HG03159 (cell line): ENCODE data around the gene POM121L2.
"Not testable (repeated sequence)": the region's sequence is repeated elsewhere in the genome, so short reads cannot be mapped to it uniquely, and the experiment has no call there.

Experiments
- ATAC-seq: cut with Tn5 transposase; IDR thresholded peaks from one replicate; pipeline ENCODE4 v1.9.1; 2021; ENCODE audit warnings: mild to moderate bottlenecking, moderate library complexity; ENCODE audit not compliant: unreplicated experiment

POM121L2 gene

DNA sequence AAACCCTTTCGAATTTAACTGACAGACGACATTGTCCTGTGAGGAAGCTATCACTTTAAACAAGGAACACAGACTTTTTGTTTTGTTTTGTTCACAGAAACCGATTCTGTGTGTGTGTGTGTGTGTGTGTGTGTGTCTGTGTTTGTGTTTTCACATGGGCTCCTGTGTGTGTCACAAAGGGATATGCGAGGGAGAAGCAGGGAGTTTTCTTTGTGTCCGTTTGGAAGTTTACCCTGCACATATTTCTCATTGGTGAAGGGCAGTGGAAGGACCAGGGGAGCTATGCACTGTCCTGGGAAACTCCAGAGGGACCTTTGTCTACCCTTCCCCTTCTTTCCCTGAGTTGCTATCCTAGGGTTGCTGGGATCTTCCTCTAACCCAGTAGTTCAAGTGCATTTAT lies 17.7 kb downstream of the POM121L2 start:
- no peak for ATAC-seq

DNA sequence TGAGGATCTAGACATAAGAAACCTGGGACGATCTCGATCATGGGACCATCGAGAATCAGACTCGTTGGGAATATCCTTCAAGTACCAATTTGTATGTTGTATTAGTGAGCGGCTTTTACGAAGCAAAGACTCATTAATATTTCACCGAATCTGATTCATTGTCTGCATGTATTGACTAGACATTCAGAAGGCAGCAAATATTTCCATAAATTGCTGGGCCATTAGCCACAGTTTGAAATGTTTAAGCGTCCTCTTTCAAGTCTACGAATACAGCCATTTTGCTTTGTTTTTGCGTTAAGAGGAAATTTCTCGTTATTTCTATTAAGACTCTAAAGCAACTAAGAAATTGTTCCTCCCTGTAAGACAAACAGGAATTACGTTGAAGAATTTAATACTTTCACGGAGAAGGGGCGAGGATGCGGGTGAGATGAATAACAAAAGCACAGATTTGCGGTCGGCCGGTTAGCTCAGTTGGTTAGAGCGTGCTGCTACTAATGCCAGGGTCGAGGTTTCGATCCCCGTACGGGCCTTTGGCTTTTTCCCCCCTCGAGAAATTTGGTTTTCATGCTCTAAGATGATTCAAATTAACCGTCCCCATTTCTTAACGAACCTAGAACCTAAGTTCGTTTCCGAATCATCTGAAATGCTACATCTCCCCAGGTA lies 18.5 kb downstream of the POM121L2 start:
- no peak for ATAC-seq

DNA sequence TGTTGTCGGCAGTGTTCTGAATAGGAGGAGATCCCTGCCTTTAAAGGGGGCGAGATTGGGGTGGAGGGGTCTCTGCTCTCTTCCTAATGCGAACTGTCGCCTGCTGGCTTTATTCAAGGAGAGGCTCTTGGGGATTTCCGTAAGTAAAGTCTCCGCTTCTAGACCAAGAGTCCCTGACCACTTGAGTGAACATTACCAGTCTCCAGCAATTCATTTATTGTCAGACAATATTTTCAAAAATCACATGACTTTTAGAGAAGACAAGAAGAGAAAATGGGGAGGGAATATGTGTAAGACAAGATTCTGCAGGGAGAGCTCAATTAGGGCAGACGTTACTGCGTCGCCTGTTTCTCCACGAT lies 21.2 kb downstream of the POM121L2 start:
- ATAC-seq = no peak

DNA sequence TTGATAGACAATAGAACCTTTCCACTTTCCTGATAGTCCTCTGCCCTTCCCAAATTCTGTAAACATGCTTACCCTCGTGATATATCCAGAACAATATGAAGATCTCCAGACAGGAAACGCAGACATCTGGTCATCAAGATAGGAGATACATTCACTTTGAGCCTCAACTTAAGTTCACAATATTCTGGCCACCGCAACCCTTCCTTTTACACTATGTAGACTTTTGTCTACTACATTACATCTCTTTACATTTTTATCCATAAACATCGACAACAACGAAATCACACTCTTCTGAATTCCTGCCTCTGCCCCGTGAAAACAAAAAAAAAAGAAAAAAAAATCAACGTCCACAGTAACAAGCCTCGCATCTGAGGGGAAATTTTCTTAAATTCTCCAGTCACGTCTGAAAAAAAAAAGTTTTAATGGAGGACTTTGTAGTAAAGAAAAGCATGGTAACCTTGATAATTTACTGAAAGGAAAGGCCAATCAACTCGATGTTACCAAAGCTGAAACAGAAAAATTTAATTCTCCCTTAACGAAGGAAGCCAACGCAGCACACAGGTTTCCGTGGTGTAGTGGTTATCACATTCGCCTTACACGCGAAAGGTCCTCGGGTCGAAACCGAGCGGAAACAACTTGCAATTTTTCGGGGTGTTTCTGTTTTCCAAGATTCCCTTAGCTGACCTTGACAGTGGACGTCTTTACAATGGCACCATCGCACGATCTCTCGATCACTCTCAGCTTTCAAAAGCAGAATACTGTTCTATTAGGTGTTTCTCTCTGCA lies 21.8 kb downstream of the POM121L2 start:
- ATAC-seq = no peak

DNA sequence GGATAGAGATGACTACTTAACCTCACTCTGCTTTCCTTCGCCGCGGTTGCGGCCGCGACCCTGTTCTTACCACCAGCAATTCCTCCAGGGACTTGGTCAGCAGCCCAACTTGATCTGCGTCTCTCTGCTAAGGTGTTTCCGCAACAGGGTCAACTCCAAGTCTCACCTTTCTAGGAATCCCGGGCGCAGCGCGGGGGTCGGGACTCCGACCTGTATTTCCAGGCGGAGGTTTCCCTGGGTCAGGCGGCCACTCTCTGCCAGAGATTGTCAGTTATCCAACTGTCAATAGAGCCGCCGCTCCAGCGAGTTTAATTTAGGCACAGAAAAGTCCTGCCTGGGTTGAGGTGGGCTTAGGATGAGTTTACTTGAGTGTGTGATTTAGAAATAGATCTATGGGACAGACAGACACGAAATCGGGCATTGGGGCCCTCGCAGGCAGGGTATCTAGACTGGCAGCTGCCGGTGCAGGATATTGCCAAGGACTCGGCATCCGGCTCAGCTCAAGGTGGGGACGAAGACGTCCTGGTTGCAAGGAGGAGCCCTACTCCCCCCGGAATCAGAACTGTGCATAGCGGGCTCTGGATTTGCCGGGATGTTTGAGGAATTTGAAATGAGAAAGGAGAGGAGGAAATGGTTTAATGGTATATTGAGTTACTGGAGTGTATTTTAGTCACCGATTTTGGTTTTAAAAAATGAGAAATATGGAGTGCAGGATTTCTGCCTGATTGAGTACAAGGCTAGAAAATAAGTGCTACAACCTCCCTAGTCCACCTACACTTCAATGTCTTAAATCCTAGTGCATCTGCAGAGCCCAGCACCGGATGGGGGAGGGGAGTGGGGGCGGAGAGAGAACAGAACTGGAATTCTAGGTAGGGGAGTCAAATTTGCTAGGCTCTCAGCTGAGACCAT lies 23.7 kb downstream of the POM121L2 start:
- no peak for ATAC-seq

DNA sequence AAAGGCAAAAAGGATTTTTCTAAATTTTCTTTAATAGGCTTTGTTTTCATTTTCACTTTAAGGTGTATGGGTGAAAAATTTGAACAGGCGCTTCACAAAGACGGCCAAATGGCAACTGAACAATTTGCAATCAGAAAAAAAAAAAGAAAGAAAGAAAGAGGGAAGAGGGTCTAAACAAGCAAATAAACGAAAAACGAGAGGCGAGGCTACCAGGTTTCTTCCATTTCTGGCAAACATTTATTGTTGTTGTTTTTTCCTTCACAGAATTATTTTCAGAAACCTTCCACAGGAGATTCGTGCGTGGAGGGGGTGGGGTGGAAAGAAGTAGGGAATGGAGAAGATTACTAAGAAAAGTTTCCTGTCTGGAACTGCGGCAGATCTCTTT lies 24.3 kb downstream of the POM121L2 start:
- no peak for ATAC-seq

DNA sequence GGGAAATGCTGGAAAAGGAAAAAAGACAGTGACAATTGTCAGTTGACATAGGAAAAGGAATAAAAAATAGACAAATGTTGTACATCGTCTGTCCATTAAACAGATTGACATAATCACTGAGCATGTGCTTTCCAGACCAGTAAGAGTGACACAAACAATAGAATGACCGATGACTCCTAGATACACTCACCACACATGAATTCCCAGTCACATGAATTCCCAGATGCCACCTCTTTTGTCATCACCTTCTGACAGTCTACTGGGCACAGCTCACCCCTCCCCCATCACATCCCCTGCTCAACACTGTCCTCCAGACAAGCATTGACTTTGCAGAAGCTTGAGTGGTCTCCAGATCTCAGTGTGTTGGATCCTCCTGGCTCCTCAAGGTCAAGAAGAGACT lies 25.9 kb downstream of the POM121L2 start:
- ATAC-seq = no peak

DNA sequence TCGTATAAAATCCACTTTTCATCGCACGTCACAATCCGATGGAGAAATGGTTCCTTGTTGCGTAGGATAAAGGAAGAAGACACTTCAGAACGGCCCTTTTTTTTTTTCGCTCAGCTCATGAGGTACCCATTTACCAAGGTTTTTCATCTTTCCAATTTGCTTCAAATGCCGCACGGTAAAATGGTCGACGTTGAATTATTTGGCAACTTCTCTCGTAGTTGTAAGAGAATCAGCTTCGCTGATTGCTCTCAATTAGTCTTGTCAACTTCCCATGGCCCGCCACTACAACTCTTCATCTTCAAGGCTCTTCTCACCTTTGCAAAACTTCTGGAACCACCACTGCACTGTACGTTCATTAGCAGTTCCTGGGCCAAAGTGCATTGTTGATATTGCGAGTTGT lies 28.8 kb downstream of the POM121L2 start:
- no peak for ATAC-seq

DNA sequence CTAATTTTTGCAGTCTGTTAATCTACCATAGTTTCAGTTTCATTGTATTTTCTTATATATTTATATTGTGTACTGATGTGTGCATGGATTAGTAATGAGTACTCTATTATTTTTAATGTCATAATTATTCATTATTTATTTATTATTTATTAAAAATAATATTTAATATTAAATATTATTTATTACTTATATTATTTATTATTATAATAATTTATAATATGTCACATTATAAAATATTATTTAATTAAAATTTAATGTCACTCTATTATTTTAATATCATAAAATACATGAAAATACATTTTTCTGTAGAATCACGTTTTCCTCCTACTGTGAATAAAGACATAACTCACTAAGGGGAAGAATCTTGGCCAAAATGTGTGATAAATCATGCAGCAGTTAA lies 30.5 kb downstream of the POM121L2 start:
- ATAC-seq = no peak

DNA sequence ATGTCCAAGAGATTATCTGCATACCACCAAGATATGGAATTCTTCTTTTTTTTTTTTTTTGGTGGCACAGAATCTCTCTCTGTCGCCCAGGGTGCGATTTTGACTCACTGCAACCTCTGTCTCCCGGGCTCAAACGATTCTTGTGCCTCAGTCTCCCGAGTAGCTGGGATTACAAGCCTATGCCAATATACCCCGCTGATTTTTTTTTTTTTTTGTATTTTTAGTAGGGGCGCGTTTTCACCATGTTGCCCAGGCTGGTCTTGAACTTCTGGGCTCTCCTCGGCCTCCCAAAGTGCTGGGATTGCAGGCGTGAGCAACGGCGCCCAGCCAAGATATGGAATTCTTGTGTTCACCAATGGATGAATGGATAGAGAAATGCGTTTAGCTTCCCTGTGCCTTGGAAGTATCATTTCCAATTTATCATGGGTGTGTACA lies 31.0 kb downstream of the POM121L2 start:
- no peak for ATAC-seq

DNA sequence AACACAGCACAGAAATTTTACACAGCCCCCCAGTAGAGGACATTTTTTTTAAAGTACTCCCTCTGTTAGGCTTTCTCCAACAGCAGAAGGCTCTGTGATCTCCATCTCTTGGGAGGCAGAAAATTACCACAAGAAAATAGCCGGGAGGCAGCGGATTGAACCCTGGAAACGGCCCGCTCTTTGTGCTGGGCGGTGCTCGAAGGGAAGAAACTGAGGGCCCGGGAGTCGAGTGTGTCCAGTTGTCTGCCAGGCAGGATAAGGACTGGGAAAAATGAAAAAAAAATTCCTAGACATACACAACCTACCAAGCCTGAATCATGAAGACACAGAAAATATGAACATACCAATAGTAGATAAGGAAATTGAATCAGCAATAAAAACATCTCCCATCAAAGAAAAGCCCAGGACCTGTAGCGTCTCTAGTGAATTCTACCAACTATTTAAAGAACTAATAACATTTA lies 31.5 kb downstream of the POM121L2 start:
- no peak for ATAC-seq

DNA sequence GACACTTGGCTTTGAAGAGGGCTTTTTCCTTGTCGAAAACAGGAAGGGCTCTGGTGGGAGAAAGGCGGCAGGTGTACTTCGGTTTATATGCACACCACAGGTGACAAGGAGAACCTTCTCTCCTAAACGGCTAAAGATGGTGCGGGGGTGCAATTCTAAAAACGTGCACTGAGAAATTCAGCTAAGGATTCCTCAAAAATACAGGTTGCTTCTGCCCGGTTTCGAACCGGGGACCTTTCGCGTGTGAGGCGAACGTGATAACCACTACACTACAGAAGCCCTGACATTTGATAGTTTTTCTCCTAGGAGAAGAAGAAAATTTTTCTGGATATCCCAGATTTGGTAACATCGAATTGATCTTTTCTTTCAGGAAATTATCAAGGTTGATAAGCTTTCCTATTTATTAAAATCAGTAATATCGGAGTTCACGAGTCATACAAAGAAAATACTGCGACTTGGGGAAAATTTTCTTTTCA lies 32.0 kb downstream of the POM121L2 start:
- ATAC-seq = no peak

DNA sequence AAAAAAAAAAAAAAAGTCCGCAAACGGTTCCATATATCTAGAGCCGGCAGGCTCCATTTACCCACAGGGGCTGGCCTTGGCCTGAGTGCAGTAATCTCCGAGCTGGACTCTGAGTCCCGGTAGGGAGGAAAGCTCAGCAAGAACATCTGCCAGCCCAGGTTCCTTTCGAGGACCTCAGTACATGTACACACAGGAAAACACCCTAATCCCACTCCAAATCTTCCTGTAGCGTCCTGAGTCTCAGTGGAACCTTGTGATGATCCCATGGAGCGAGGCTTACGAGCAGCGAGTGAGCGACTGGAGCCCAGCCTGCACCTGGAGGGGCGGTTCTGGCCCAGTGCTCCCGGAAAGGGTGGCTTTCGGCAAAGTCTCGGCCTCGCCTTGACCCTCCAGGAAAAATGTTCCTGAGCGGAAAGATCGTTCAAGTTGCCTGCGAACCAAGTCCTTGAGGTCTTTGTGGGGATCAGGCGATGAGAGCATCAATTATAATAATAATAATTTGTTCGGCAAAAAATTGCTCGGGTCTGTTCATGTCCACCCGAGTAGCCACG lies 32.5 kb downstream of the POM121L2 start:
- no peak for ATAC-seq

DNA sequence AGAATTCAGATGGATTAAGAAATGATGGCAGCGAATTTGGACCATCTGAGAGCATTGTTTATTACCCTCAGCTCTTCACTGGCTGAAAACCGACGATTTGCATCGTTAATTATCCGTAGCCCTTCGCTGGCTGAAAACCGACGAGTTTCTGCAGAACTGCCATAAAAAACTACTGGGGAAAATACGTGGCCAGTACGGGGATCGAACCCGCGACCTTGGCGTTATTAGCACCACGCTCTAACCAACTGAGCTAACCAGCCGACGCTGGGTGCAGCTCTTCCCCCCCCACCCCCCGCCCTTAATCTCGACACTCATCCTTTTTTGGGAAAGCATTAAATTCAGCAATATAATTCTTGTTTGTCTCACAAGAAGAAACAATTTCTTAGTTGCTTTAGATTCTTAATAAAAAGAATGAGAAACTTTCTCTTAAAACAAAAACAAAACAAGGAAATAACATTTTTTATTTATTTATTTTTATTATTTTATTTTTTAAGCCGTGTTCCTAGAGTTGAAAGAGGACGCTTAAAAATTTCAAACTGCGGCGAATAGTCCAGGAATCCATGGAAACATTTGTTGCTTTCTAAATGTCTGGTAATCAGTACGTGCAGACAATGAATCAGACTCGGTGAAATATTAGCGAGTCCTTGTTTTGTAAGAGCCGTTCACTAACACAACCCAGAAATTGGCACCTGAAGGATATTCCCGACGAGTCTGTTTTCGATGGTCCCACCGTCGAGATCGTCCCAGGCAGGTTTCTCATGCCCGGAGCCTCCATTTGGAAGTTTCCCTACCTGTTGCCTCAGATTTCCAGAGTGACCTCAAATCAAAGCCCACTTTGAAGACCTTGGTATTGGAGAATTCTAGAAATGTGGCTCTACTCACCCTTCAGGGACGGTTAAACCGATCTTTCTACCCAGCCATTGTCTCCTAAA lies 36.8 kb downstream of the POM121L2 start:
- ATAC-seq = no peak

DNA sequence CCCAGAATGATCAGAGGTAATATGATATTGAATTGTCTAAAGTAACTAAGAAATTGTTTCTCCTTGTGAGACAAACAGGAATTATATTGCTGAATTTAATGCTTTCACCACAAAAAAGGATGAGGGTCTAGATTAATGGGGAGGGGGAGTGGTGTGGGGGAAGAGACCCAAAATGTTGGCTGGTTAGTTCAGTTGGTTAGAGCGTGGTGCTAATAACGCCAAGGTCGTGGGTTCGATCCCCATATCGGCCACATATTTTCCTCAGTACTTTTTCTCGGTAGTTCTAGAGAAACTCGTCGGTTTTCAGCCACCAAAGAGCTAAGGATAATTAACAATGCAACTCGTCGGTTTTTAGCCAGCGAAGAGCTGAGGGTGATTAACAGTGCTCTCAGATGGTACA lies 38.3 kb downstream of the POM121L2 start:
- ATAC-seq = no peak

DNA sequence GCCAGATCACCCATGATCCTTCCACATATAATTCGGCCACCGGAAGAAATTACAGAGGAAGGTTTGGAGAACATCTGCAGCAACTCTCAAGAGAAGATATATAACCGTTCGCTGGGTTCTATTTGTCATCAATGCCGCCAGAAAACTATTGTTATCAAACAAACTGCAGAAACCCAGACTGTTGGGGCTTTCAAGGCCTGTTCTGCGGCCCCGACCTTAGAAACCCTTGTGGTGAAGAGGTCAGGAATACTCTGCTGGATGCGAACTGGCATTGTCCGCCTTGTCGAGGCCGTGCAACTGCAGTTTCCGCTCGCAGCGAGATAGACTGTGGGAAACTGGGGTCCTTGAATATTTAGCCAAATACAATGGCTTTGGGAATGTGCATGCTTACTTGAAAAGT lies 43.3 kb downstream of the POM121L2 start:
- no peak for ATAC-seq

DNA sequence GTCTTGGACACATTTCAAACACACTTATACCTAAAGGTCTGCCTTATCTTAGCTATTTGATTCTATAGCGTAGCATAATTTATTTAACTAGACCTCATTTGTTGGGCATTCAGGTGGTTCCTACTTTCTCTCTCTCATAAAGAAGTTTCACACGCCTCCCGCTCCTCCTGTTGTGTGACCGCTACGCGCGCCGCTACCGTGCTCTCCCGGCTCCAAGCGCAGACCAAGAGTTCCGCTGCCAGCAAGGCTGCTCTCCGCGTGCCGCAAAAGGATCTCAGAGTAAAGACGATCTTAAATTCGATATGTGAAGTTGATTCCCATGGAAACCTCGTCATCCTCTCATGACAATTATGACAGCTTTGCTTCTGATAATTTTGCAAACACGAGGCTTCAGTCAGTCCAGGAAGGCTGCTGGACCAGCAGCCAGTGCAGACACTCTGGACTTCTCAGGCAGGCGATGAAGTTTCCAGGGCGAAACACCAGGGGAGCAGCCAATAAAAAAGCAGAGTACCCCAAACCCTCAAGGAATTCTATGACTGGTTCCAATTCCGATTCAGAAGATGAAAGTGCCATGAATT lies 44.1 kb downstream of the POM121L2 start:
- no peak for ATAC-seq

DNA sequence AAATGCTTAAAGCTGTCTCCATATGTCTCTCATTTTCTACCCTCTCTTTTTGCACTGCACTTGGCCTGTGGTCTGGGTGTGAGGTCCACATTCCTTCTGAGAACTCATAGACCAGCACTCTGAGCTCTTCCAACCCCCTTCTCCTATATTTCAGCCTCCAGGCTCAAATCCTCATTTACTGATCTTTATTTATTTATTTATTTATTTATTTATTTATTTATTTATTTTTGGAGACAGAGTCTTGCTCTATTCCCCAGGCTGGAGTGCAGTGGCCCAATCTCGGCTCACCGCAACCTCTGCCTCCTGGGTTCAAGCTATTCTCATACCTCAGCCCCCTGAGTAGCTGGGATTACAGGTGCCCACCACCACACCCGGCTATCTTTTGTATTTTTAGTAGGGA lies 45.1 kb downstream of the POM121L2 start:
- ATAC-seq = not testable (repeated sequence)

DNA sequence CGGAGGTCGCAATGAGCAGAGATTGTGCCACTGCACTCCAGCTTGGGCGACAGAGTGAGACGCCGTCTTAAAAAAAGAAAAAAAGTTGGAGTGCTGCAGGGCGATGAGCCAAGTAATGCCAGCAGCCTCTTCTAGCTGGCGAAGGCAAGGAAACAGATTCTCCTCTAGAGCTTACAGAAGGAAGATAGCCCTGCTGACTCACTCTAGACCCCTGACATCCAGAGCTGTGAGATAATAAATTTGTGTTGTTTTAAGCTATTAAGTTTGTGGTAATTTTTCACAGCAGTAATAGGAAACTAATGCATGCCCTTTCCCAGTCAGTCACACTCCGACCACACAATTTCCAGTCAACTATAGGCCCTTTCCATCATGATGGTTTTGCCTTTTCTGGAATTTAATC lies 48.2 kb downstream of the POM121L2 start:
- no peak for ATAC-seq
